ENCODE results near the gene TRERF1. TPM values are rescaled to one million over a fixed set of nuclear protein-coding genes. Genes with fewer than 3 reads are reported as not detected.

TRERF1 gene
- polyA plus RNA-seq, 3 donors = 0.58 to 10.0 (median 2.0) TPM

DNA sequence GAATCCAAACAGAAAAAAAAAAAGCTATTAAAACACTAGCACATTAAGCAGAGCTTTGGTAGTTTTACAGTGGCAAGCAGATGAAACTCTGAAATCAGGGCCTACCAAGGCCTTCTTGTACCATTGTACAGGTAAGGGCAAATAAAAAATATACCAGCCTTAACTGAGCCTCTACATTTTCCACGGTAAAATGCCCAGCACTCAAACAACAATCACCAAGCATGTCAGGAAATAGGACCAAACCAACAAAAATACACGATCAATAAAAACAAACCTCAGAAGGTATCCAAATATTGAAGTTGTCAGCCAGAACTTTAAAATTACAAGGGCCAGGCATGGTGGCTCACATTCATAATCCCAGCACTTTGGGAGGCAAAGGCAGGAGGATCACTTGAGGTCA is 18.3 kb downstream of the TRERF1 start:
- peaks cover 27 to 47% of the 10 kb centered on the region in 2 donors for H3K36me3 Mint-ChIP-seq
- Histone ChIP-seq H3K79me2 (ENCODE audit: insufficient read depth, low read length) (peaks cover 97% of the 10 kb centered on the region), H3K4me3 (replicated peaks in 1 of 3; ENCODE audit: low read depth in 2 of 3, low read length in 3 of 3) (no peak overlapping the region), H2AFZ (ENCODE audit: insufficient read depth, low read depth, low read length, poor library complexity, severe bottlenecking) (no peak overlapping the region), H3K4me1 (ENCODE audit: control insufficient read depth in 1 of 2, insufficient read depth in 2 of 2, low read length in 2 of 2) (peaks cover 12 to 14% of the 10 kb centered on the region in 2 donors), H3K27ac (ENCODE audit: low read depth in 1 of 2, low read length in 2 of 2) (peak overlapping the region in 1 of 2 donors; percentile 0), H3K9ac (ENCODE audit: insufficient read depth, low read length, poor library complexity, severe bottlenecking) (no peak overlapping the region), H4K20me1 (ENCODE audit: insufficient read depth, low read length) (peaks cover 26% of the 10 kb centered on the region), H3K4me2 (replicated peaks; ENCODE audit: extremely low read depth, low read length, poor library complexity, severe bottlenecking) (no peak overlapping the region), H3K27me3 (ENCODE audit: control insufficient read depth in 2 of 2, insufficient read depth in 2 of 2, low read length in 2 of 2) (no peaks in the 10 kb centered on the region), H3K36me3 (replicated peaks in 1 of 2; ENCODE audit: control insufficient read depth in 1 of 2, insufficient read depth in 2 of 2, low read length in 2 of 2) (peaks cover 6 to 25% of the 10 kb centered on the region in 2 donors), H3K9me3 (replicated peaks in 1 of 2; ENCODE audit: control insufficient read depth in 1 of 2, insufficient read depth in 1 of 2, low read length in 2 of 2) (peaks cover 13 to 19% of the 10 kb centered on the region in 2 donors)
- peaks cover 0 to 4% (median 0%) of the 10 kb centered on the region in 3 donors for H3K27me3 Mint-ChIP-seq (ENCODE audit: low read depth in 3 of 3)
- H3K4me3 Mint-ChIP-seq = no peak overlapping the region
- no peak for DNase-seq
- peaks cover 12 to 24% (median 18%) of the 10 kb centered on the region in 7 donors for H3K9me3 Mint-ChIP-seq
- WGBS (ENCODE audit: insufficient coverage) = 100% methylated on average over 1 of the region's 2 CpGs
- intact Hi-C loops (cut with micrococcal nuclease) = no loop called here
- H3K27ac Mint-ChIP-seq = no peak overlapping the region
- peaks cover 24% of the 10 kb centered on the region for H3K4me1 Mint-ChIP-seq
- no peak for TF ChIP-seq CTCF (IDR thresholded peaks at IDR 0.05)

DNA sequence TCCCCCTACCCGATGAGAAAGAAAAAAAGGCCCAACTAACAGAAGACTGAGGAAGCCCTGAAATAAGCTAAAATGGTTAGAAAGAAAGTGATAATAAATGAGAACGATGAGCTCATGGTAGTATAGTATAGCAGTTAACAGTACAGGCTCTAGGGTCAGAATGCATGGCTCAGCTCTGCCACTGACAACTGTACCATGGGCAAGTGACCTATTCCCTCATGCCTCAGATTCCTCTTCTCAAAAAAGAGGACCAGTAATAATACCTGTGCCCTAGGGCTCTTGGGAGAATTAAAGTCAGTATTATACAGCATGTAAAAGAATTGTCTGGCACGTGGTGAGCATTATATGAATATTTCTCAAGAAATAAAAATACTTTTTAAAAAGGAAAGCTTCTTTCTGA is 19.8 kb downstream of the TRERF1 start:
- H3K27me3 Mint-ChIP-seq (ENCODE audit: low read depth in 3 of 3) = peaks cover 0 to 3% (median 2%) of the 10 kb centered on the region in 3 donors
- WGBS (ENCODE audit: insufficient coverage) = no CpG with 5 or more reads among the region's 3 CpGs
- Histone ChIP-seq H3K27me3 (ENCODE audit: control insufficient read depth in 2 of 2, insufficient read depth in 2 of 2, low read length in 2 of 2) (no peaks in the 10 kb centered on the region), H4K20me1 (ENCODE audit: insufficient read depth, low read length) (peaks cover 20% of the 10 kb centered on the region), H3K4me1 (ENCODE audit: control insufficient read depth in 1 of 2, insufficient read depth in 2 of 2, low read length in 2 of 2) (peaks cover 19 to 22% of the 10 kb centered on the region in 2 donors), H3K9ac (ENCODE audit: insufficient read depth, low read length, poor library complexity, severe bottlenecking) (no peak overlapping the region), H2AFZ (ENCODE audit: insufficient read depth, low read depth, low read length, poor library complexity, severe bottlenecking) (no peak overlapping the region), H3K9me3 (replicated peaks in 1 of 2; ENCODE audit: control insufficient read depth in 1 of 2, insufficient read depth in 1 of 2, low read length in 2 of 2) (peaks cover 13 to 19% of the 10 kb centered on the region in 2 donors), H3K4me3 (replicated peaks in 1 of 3; ENCODE audit: low read depth in 2 of 3, low read length in 3 of 3) (no peak overlapping the region), H3K36me3 (replicated peaks in 1 of 2; ENCODE audit: control insufficient read depth in 1 of 2, insufficient read depth in 2 of 2, low read length in 2 of 2) (peaks cover 6 to 25% of the 10 kb centered on the region in 2 donors), H3K4me2 (replicated peaks; ENCODE audit: extremely low read depth, low read length, poor library complexity, severe bottlenecking) (no peak overlapping the region), H3K79me2 (ENCODE audit: insufficient read depth, low read length) (peaks cover 98% of the 10 kb centered on the region), H3K27ac (ENCODE audit: low read depth in 1 of 2, low read length in 2 of 2) (no peak overlapping the region)
- DNase-seq = no peak
- peak overlapping the region in 2 of 7 donors; percentile 24 to 46 for H3K27ac Mint-ChIP-seq
- peaks cover 12 to 24% (median 18%) of the 10 kb centered on the region in 7 donors for H3K9me3 Mint-ChIP-seq
- peaks cover 30% of the 10 kb centered on the region for H3K4me1 Mint-ChIP-seq
- H3K36me3 Mint-ChIP-seq = peaks cover 27 to 38% of the 10 kb centered on the region in 2 donors
- no peak overlapping the region for H3K4me3 Mint-ChIP-seq
- intact Hi-C loops (cut with micrococcal nuclease) = no loop called here
- no peak for TF ChIP-seq CTCF (IDR thresholded peaks at IDR 0.05)
